ENCODE measurements around the gene TMEM184A. TPM values are rescaled to one million over a fixed set of nuclear protein-coding genes. Genes with fewer than 3 reads are reported as not detected.

The TMEM184A gene
- total and polyA plus RNA-seq, 2 of the 8 experiments (the other 6 are each of a cell fraction or from before 2014, with no cell fraction given) = 1.8 to 2.1 TPM

- no peaks in the 10 kb centered on the region for H3K79me1 ChIP-seq (ENCODE audit: low read depth, low read length)
- no peak overlapping the region for H3K4ac ChIP-seq (replicated peaks; ENCODE audit: insufficient read length, low read depth, low read length)
- 93% methylated on average over 7 of the region's 7 CpGs; no CpG with 5 or more reads in 1 of the 2 experiments for WGBS, 2 experiments (ENCODE audit: extremely low coverage in 1 of 2, insufficient coverage in 1 of 2, insufficient read length in 1 of 2, insufficient replicate concordance in 2 of 2, low coverage in 1 of 2, low lambda C conversion rate in 2 of 2, missing lambda C conversion rate in 1 of 2)
- H3K9ac ChIP-seq (replicated peaks in 1 of 4; ENCODE audit: extremely low read depth in 1 of 4, low read depth in 3 of 4, low read length in 3 of 4) = no peak overlapping the region
- CTCF ChIA-PET (ENCODE audit: partially characterized antibody) = interaction anchor here (0.7 to 3.5 kb wide), 19 partner anchors 10 to 564 kb away, joined by 3 to 15 read pairs (median 4); partner anchors contain the start of gene ELFN1
- H3K9me3 ChIP-seq (ENCODE audit: insufficient read depth in 2 of 2, low read depth in 1 of 2, low read length in 1 of 2) = no peaks in the 10 kb centered on the region
- peaks cover 0 to 14% (median 10%) of the 10 kb centered on the region in 4 experiments; a peak in 6 of 7 replicates for H3K4me1 ChIP-seq (replicated peaks in 1 of 4; ENCODE audit: control insufficient read depth in 3 of 4, insufficient read depth in 4 of 4, low read length in 3 of 4)
- no peaks in the 10 kb centered on the region; a peak in 1 of 8 replicates for H3K36me3 ChIP-seq (ENCODE audit: control insufficient read depth in 2 of 4, insufficient read depth in 4 of 4, low read length in 3 of 4)
- no peaks in the 10 kb centered on the region for H3K23me2 ChIP-seq (ENCODE audit: low read depth, low read length)
- peak overlapping the region; percentile 60; the same call in 1 of the 2 replicates for H2BK12ac ChIP-seq (ENCODE audit: low read depth, low read length)
- no peak overlapping the region for H3K4me2 ChIP-seq (ENCODE audit: insufficient read depth in 1 of 2, low read depth in 2 of 2, low read length in 2 of 2)
- no peak overlapping the region for H3K23ac ChIP-seq (ENCODE audit: insufficient read length)
- no peak overlapping the region for H4K5ac ChIP-seq (ENCODE audit: insufficient read length, low read depth, low read length)
- H2AK5ac ChIP-seq (ENCODE audit: low read depth, low read length) = no peak overlapping the region
- no peaks in the 10 kb centered on the region for H4K20me1 ChIP-seq (replicated peaks in 1 of 2; ENCODE audit: control insufficient read depth in 1 of 2, insufficient read depth in 2 of 2, low read length in 2 of 2)
- no peak overlapping the region for H4K8ac ChIP-seq (ENCODE audit: extremely low read depth, insufficient read depth, low read length)
- no peak overlapping the region for H3K14ac ChIP-seq (ENCODE audit: insufficient read length)
- no peak overlapping the region; the same call in 1 of the 2 replicates for H3K18ac ChIP-seq (ENCODE audit: extremely low read depth, low read length)
- FAIRE-seq (no peak), DNase-seq (ENCODE audit: low read depth in 1 of 2, low spot score in 2 of 2) (no peak)
- H3K4me3 ChIP-seq (ENCODE audit: extremely low read depth in 1 of 4, insufficient read depth in 2 of 4, low read depth in 3 of 4, low read length in 4 of 4) = no peak overlapping the region
- H3K27me3 ChIP-seq (replicated peaks in 1 of 4; ENCODE audit: control insufficient read depth in 3 of 4, extremely low read depth in 1 of 4, insufficient read depth in 3 of 4, low read length in 3 of 4) = no peaks in the 10 kb centered on the region
- H4K91ac ChIP-seq (replicated peaks; ENCODE audit: insufficient read length, low read length) = peak overlapping the region; percentile 93
- no peak overlapping the region for H2BK5ac ChIP-seq (ENCODE audit: low read depth, low read length)
- no peaks in the 10 kb centered on the region for H3K79me2 ChIP-seq (ENCODE audit: control insufficient read depth in 1 of 2, insufficient read depth in 2 of 2, low read length in 2 of 2)
- H3K27ac ChIP-seq (ENCODE audit: low read depth, low read length) = no peak overlapping the region
- 0 out of 2 replicates have a peak overlapping the region, but pooled peaks have one; percentile 46 for H2BK15ac ChIP-seq (ENCODE audit: low read length)
- no peak overlapping the region for H3K56ac ChIP-seq (replicated peaks; ENCODE audit: insufficient read length, low read depth, low read length)
- no peak overlapping the region for H2BK20ac ChIP-seq (ENCODE audit: low read length)
- TF ChIP-seq RNF2 (IDR thresholded peaks at IDR 0.05; ENCODE audit: borderline replicate concordance, low read depth, low read length, missing control alignments, poor library complexity, severe bottlenecking) (no peak), TEAD4 (IDR thresholded peaks at IDR 0.05; ENCODE audit: low read depth, low read length) (no peak), CEBPB (IDR thresholded peaks at IDR 0.05; ENCODE audit: low read depth, low read length) (no peak)
- POLR2A ChIA-PET (ENCODE audit: partially characterized antibody) = interaction anchor here (1.0 kb wide), 3 partner anchors 10 to 20 kb away, joined by 3 to 5 read pairs (median 3); no protein-coding TSS in a partner anchor
- H2BK120ac ChIP-seq (replicated peaks; ENCODE audit: low read depth, low read length) = no peak overlapping the region
- H2AFZ ChIP-seq (ENCODE audit: low read length) = no peak overlapping the region
Observed at GRCh38 chr7:1557006-1557405, 1.0 kb upstream of the TMEM184A start.
